Pancreas (tissue), 10 donors: ENCODE data around the gene ZNF536. TPM values are rescaled to one million over a fixed set of nuclear protein-coding genes. Genes with fewer than 3 reads are reported as not detected.
"Not testable (repeated sequence)": the region's sequence is repeated elsewhere in the genome, so short reads cannot be mapped to it uniquely, and the experiment has no call there.

Source experiments
- ATAC-seq, 4 donors: fragments of 200-7000 bp; cut with Tn5 transposase; one replicate each; pipeline versions ENCODE4 v1.8.0 to v1.9.1; 2020; ENCODE audit warnings: mild to moderate bottlenecking in 4 of 4, moderate library complexity in 4 of 4
- DNase-seq, 6 donors: peaks; one replicate each; pipeline ENCODE4 v3.0.0-alpha.2; 2020
- FAIRE-seq: peaks from 2 replicates; lab custom pipeline; 2012; peaks lifted over from hg19 to GRCh38; lab: Jason Lieb, UNC
- H3K27ac ChIP-seq, 4 donors: fragments of 200-600 bp; sonication (generic); 1 replicate in 3 of 4; 2 replicates in 1 of 4; pipeline versions ENCODE4 v1.5.0 to v1.8.0; 2020
- H3K27me3 ChIP-seq, 4 donors: fragments of 200-600 bp; one replicate each; pipeline ENCODE4 v1.8.0; 2021
- H3K36me3 ChIP-seq, 3 donors: fragments of 200-600 bp; sonication (generic) in 1 of 3; one replicate each; pipeline versions ENCODE4 v1.5.0 to v1.8.0; 2020 to 2021
- H3K4me1 ChIP-seq, 3 donors: fragments of 200-600 bp; one replicate each; pipeline ENCODE4 v1.8.0; 2021
- H3K4me3 ChIP-seq, 4 donors: fragments of 200-600 bp; sonication (generic) in 2 of 4; one replicate each; pipeline versions ENCODE4 v1.5.0 to v1.8.0; 2020 to 2021
- H3K9me3 ChIP-seq, 4 donors: fragments of 200-600 bp; one replicate each; pipeline ENCODE4 v1.8.0; 2021
- CTCF ChIP-seq, 4 donors: fragments of 200-600 bp; sonication (generic) in 3 of 4; IDR thresholded peaks; one replicate each; pipeline versions ENCODE4 v1.5.0 to v1.8.0; 2021; ENCODE audit warnings: antibody characterized with exemption in 4 of 4
- WGBS, 2 donors: extraction: QIAGEN DNeasy Blood & Tissue Kit; methylation state at CpG; one replicate each; pipeline ENCODE4 v1.1.7; 2013; 5-methylcytosine and 5-hydroxymethylcytosine counted together
- intact Hi-C, 3 donors: fragments of 100-400 bp; cut with DNase I; formaldehyde crosslinking; loops; one replicate each; pipeline versions ENCODE4 v1.11.1 to v1.14.2; 2022
- polyA plus RNA-seq, 2 donors: library from polyadenylated mRNA; stranded (reverse); fragments of 200-250 nt; gene quantifications; one replicate each; pipeline ENCODE4 v1.2.3, GENCODE V29; 2013
- total RNA-seq, 6 donors: library from RNA; stranded (reverse); fragmentation: NEBNext Ultra II Directional in 4 of 6; extraction: Animal tissue kit (Norgen Biotek cat#: 25700) in 4 of 6; gene quantifications; one replicate each; pipeline versions ENCODE4 v1.2.1 to v1.2.4, GENCODE V29; 2021 to 2023
- donor health status: healthy with polysubstance abuse.
- donor health status: DM: no; HTN: no; CAD: no; lungs with moderate emphysema.
- donor health status: DM: no; HTN: no; CAD: no.
- donor health status: control.
- donor health status: control.
- donor health status: Bipolar disorder and iron deficiency.
- donor health status: DM: yes; HTN: yes; CAD: no.
- donor health status: DM: no; HTN: no; CAD: no.
- donor health status: DM: no; HTN: no; CAD: no.
- donor health status: DM: yes; HTN: yes; CAD: no.

ZNF536 gene
- total and polyA plus RNA-seq, 8 donors, result 0.06 to 1.7 (median 0.13) TPM

- no peaks in the 10 kb centered on the region for H3K4me1 ChIP-seq
- TF ChIP-seq CTCF (IDR thresholded peaks at IDR 0.05), result no peak
These were observed 92.0 kb downstream of the ZNF536 start for GRCh38 chr19:30464162-30464561.

DNA sequence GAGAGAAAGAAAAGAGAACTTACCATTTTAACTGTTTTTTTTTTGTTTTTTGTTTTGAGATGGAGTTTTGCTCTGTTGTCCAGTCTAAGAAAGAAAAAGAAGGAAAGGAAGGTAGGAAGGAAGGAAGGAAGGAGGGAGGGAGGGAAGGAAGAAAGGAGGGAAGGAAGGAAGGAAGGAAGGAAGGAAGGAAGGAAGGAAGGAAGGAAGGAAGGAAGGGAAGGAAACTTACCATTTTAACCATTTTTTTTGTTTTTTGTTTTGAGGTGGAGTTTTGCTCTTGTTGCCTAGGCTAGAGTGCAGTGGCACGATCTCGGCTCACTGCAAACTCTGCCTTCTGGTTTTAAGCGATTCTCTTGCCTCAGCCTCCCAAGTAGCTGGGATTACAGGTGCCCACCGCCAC lies 94.4 kb downstream of the ZNF536 start:
- H3K27me3 ChIP-seq, H3K36me3 ChIP-seq, DNase-seq, H3K27ac ChIP-seq, H3K4me1 ChIP-seq, FAIRE-seq, H3K9me3 ChIP-seq, ATAC-seq, H3K4me3 ChIP-seq, intact Hi-C loops: not testable (repeated sequence)
- 80 to 92% methylated on average over 4 of the region's 4 CpGs for WGBS, 2 donors

More at GRCh38 chr19:30464162-30464561, 92.0 kb downstream of the ZNF536 start:
- ATAC-seq (no peak), FAIRE-seq (no peak), DNase-seq (no peak)
- Histone ChIP-seq H3K27me3 (no peaks in the 10 kb centered on the region), H3K9me3 (no peaks in the 10 kb centered on the region), H3K27ac (no peak overlapping the region), H3K4me3 (no peak overlapping the region), H3K36me3 (no peaks in the 10 kb centered on the region)
- 84 to 88% methylated on average over 8 of the region's 8 CpGs for WGBS, 2 donors
- intact Hi-C loops, result no loop called here

- Histone ChIP-seq H3K4me3 (no peak overlapping the region), H3K27me3 (no peaks in the 10 kb centered on the region), H3K27ac (no peak overlapping the region), H3K9me3 (no peaks in the 10 kb centered on the region), H3K4me1 (no peaks in the 10 kb centered on the region), H3K36me3 (no peaks in the 10 kb centered on the region)
- ATAC-seq (no peak), DNase-seq (no peak), FAIRE-seq (no peak)
- 64 to 79% methylated on average over 4 of the region's 4 CpGs for WGBS, 2 donors
- intact Hi-C loops, result no loop called here
- TF ChIP-seq CTCF (IDR thresholded peaks at IDR 0.05), result no peak
These were observed 95.1 kb downstream of the ZNF536 start for GRCh38 chr19:30467239-30467638.

DNA sequence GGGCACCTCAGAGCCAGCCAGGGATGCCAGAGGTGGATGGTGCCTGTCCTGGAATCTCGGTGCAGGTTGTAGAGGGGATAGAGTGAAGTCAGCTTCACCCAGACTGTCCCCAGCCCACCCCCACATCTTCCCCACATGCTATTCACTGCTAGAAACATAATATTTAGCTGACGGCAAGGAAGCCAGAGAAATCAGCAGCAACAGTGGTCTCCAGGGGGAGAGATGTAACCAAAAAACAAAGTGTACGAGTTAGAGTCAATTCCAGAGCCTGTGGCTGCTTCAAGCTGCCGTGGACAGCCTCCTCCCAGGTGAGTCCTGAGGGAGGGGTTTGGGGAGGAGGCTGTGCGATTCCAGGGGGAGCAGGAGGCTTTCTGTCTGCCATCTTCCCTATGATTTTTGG lies 97.6 kb downstream of the ZNF536 start:
- no peak overlapping the region for H3K27ac ChIP-seq
- no peak for TF ChIP-seq CTCF (IDR thresholded peaks at IDR 0.05)

GRCh38 chr19:30471441-30471840 lies 99.3 kb downstream of the ZNF536 start:
- no peak overlapping the region for H3K27ac ChIP-seq
- intact Hi-C loops, result no loop called here
- ATAC-seq (no peak), FAIRE-seq (no peak), DNase-seq (no peak)
- H3K9me3 ChIP-seq, result no peaks in the 10 kb centered on the region
- no peak overlapping the region for H3K4me3 ChIP-seq
- TF ChIP-seq CTCF (IDR thresholded peaks at IDR 0.05), result no peak
- peaks cover 0 to 3% (median 0%) of the 10 kb centered on the region in 4 donors for H3K27me3 ChIP-seq
- WGBS, 2 donors, result 74 to 83% methylated on average over 4 of the region's 4 CpGs
- no peaks in the 10 kb centered on the region for H3K36me3 ChIP-seq
- H3K4me1 ChIP-seq, result no peaks in the 10 kb centered on the region

More for the DNA sequence above, 97.6 kb downstream of the ZNF536 start:
- Histone ChIP-seq H3K27me3 (peaks cover 0 to 3% (median 0%) of the 10 kb centered on the region in 4 donors), H3K4me1 (no peaks in the 10 kb centered on the region), H3K36me3 (no peaks in the 10 kb centered on the region), H3K9me3 (no peaks in the 10 kb centered on the region), H3K4me3 (no peak overlapping the region)
- intact Hi-C loops, result no loop called here
- DNase-seq (no peak), FAIRE-seq (no peak), ATAC-seq (no peak)
- 33 to 42% methylated on average over 5 of the region's 5 CpGs for WGBS, 2 donors
